ENCODE data around the gene HOXA7.

Gene HOXA7

GRCh38 chr7:27147199-27148030 is 9.1 kb downstream of the HOXA7 start, which contains the start of gene HOXA6:
Gene HOXA6, minus strand, starts transcription at chr7:27147774. Its CDS starts 25 bp downstream, at chr7:27147749.
- DNase-seq (ENCODE audit: low spot score), result no peak

- DNase-seq (ENCODE audit: low spot score), result no peak
These were observed 9.8 kb downstream of the HOXA7 start for GRCh38 chr7:27146491-27147198.

- no peak for DNase-seq (ENCODE audit: low spot score)
These were observed 10.5 kb downstream of the HOXA7 start for GRCh38 chr7:27145914-27146412.

GRCh38 chr7:27145165-27145913 is 11.1 kb downstream of the HOXA7 start:
- no peak for DNase-seq (ENCODE audit: low spot score)

GRCh38 chr7:27144781-27145164 is 11.7 kb downstream of the HOXA7 start:
- no peak for DNase-seq (ENCODE audit: low spot score)

- no peak for DNase-seq (ENCODE audit: low spot score)
These were observed 12.3 kb downstream of the HOXA7 start for GRCh38 chr7:27143950-27144780.

GRCh38 chr7:27143023-27143949 is 13.2 kb downstream of the HOXA7 start, which contains the start of gene HOXA5:
Gene HOXA5, minus strand, starts transcription at chr7:27143681. Its CDS starts 74 bp downstream, at chr7:27143607.
- DNase-seq (ENCODE audit: low spot score), result peak; percentile 99

GRCh38 chr7:27142580-27143022 is 13.9 kb downstream of the HOXA7 start:
- peak; percentile 60 for DNase-seq (ENCODE audit: low spot score)

- DNase-seq (ENCODE audit: low spot score), result peak; percentile 96
These were observed 14.4 kb downstream of the HOXA7 start for GRCh38 chr7:27141923-27142579.

- no peak for DNase-seq (ENCODE audit: low spot score)
These were observed 15.1 kb downstream of the HOXA7 start for GRCh38 chr7:27141137-27141922.

- DNase-seq (ENCODE audit: low spot score), result no peak
These were observed 16.2 kb downstream of the HOXA7 start for GRCh38 chr7:27140126-27140857.

- no peak for DNase-seq (ENCODE audit: low spot score)
These were observed 16.9 kb downstream of the HOXA7 start for GRCh38 chr7:27139334-27140125.

- DNase-seq (ENCODE audit: low spot score), result no peak
These were observed 17.5 kb downstream of the HOXA7 start for GRCh38 chr7:27138985-27139333.

- no peak for DNase-seq (ENCODE audit: low spot score)
These were observed 18.0 kb downstream of the HOXA7 start for GRCh38 chr7:27138472-27138871.

GRCh38 chr7:27137640-27138315 is 18.7 kb downstream of the HOXA7 start:
- DNase-seq (ENCODE audit: low spot score), result no peak

GRCh38 chr7:27134392-27134791 is 22.1 kb downstream of the HOXA7 start:
- DNase-seq (ENCODE audit: low spot score), result no peak
